ENCODE data around the gene ILRUN.
"Not testable (repeated sequence)": the region's sequence is repeated elsewhere in the genome, so short reads cannot be mapped to it uniquely, and the experiment has no call there.

The ILRUN gene

GRCh38 chr6:34695729-34696188 lies 808 bp downstream of the ILRUN start:
- no peak for DNase-seq (ENCODE audit: low spot score)
- TF ChIP-seq, protein P1, sequence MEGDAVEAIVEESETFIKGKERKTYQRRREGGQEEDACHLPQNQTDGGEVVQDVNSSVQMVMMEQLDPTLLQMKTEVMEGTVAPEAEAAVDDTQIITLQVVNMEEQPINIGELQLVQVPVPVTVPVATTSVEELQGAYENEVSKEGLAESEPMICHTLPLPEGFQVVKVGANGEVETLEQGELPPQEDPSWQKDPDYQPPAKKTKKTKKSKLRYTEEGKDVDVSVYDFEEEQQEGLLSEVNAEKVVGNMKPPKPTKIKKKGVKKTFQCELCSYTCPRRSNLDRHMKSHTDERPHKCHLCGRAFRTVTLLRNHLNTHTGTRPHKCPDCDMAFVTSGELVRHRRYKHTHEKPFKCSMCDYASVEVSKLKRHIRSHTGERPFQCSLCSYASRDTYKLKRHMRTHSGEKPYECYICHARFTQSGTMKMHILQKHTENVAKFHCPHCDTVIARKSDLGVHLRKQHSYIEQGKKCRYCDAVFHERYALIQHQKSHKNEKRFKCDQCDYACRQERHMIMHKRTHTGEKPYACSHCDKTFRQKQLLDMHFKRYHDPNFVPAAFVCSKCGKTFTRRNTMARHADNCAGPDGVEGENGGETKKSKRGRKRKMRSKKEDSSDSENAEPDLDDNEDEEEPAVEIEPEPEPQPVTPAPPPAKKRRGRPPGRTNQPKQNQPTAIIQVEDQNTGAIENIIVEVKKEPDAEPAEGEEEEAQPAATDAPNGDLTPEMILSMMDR (IDR thresholded peaks at IDR 0.05; ENCODE audit: extremely low read depth, missing control alignments), result no peak

DNA sequence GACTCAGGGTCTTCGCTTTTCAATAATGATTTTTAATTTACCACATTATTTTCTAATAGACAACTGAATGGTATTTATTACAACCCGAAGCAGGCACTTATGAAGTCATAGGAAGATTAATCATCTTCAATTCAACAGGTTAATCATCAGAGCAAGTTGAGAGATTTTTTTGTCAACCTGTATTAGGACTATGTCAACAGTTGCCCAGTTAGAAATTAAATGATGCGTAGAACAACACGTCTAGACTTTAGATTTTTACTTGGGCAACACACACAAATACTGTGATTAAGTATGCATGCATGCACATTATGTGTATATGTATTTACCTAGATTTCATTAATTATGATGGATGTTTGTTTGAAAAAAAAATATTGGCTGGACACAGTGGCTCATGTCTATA lies 4.3 kb downstream of the ILRUN start:
- TF ChIP-seq, protein P1 (IDR thresholded peaks at IDR 0.05; ENCODE audit: extremely low read depth, missing control alignments), result no peak
- DNase-seq (ENCODE audit: low spot score), result no peak

DNA sequence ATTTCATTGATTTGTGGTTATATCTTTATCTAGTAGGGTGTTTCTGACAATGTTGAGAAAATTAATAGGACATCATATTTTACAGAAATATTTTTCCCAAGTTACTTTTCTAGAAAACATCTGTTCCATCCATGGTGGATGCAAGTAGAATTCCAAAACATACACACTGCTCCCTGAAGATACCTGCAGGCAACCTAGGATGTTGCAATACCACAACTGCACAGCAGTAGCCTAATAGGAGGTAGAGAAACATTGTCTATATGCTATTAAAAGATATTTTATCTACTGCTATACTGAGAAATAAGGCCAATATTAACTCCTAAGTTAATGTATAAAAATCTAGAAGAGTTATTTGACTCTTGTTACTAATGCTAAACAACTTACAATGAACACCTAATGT lies 6.8 kb downstream of the ILRUN start:
- DNase-seq (ENCODE audit: low spot score), result no peak
- TF ChIP-seq, protein P1 (IDR thresholded peaks at IDR 0.05; ENCODE audit: extremely low read depth, missing control alignments), result no peak

GRCh38 chr6:34688956-34689355 lies 7.6 kb downstream of the ILRUN start:
- TF ChIP-seq, protein P1 (IDR thresholded peaks at IDR 0.05; ENCODE audit: extremely low read depth, missing control alignments), result no peak
- no peak for DNase-seq (ENCODE audit: low spot score)

DNA sequence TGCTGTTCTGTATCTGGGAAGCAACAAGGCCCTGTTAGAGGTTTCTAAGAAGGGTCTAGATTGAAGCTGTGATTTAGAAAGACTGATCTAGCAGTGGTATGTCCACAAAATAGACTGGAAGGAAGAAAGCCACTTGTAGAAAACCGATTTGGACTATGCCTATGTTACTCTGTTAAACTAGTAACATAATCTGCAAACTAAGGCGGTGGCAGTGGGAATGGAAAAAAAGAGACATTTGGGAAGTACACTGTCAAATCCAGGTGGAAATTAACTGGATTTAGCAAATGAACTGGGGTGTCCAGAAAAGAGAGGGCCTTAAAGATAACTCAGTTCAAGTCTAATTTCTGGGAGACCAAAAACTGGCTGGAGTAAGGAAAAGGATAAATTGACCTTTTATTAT lies 11.6 kb downstream of the ILRUN start:
- TF ChIP-seq, protein P1 (IDR thresholded peaks at IDR 0.05; ENCODE audit: extremely low read depth, missing control alignments), result no peak

DNA sequence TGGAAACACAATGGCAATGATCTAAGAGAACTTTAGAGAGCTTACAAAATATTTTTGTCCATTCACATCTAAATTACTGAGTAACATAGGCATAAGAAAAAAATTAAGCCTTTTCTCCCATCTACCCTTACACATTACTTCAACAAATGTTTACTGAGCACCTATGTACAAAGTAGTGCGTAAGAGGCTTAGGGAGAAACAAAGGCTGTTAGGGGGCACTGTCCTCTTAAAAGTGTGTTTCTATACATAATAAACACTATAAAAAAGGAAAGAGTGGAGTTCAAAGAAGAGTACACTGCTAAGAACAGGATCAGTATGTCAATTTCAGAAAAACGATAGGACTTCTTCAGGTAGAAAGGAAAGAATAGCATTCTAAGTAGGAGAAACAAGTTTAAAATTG lies 12.2 kb downstream of the ILRUN start:
- TF ChIP-seq, protein P1 (IDR thresholded peaks at IDR 0.05; ENCODE audit: extremely low read depth, missing control alignments), result no peak
- DNase-seq (ENCODE audit: low spot score), result no peak

More for the DNA sequence above, 11.6 kb downstream of the ILRUN start:
- no peak for DNase-seq (ENCODE audit: low spot score)

- DNase-seq (ENCODE audit: low spot score), result peak; percentile 51
- TF ChIP-seq, protein P1 (IDR thresholded peaks at IDR 0.05; ENCODE audit: extremely low read depth, missing control alignments), result no peak
These were observed 15.6 kb downstream of the ILRUN start for GRCh38 chr6:34680802-34681515.

- DNase-seq (ENCODE audit: low spot score), result not testable (repeated sequence)
These were observed 16.3 kb downstream of the ILRUN start for GRCh38 chr6:34680313-34680712.
